SU-DHL-6 (cell line): ENCODE data around the gene C1orf185.

Source experiments
- H2AFZ ChIP-seq: fragments of 200-600 bp; sonication (generic); 2 replicates; pipeline ENCODE4 v1.6.1; 2014; ENCODE audit warnings: low read depth, mild to moderate bottlenecking, moderate library complexity, mixed read lengths, antibody characterized with exemption, low read length; ENCODE audit not compliant: severe bottlenecking
- H3F3A ChIP-seq: fragments of 200-600 bp; shearing (Covaris generic); 2 replicates; pipeline ENCODE4 v1.6.0; 2016; ENCODE audit warnings: antibody characterized with exemption, mild to moderate bottlenecking; ENCODE audit not compliant: insufficient read depth
- H3K27ac ChIP-seq: fragments of 200-600 bp; sonication (generic); 2 replicates; pipeline ENCODE4 v1.5.1; 2016; ENCODE audit warnings: low read depth, mild to moderate bottlenecking, low read length, moderate library complexity, mixed read lengths
- H3K27me3 ChIP-seq: fragments of 200-600 bp; sonication (generic), shearing (Covaris generic); 2 replicates; pipeline ENCODE4 v1.6.0; 2014; ENCODE audit warnings: mild to moderate bottlenecking, low read length
- H3K36me3 ChIP-seq: fragments of 200-600 bp; sonication (generic); 2 replicates; pipeline ENCODE4 v1.6.1; 2014; ENCODE audit warnings: mild to moderate bottlenecking, low read length, mixed read lengths
- H3K4me2 ChIP-seq: fragments of 300-600, 200-600 bp; shearing (Covaris generic), sonication (generic); 2 replicates; pipeline ENCODE4 v1.6.0; 2014; ENCODE audit warnings: low read length, low read depth, mild to moderate bottlenecking; ENCODE audit not compliant: poor library complexity, severe bottlenecking
- H3K4me3 ChIP-seq: fragments of 200-600 bp; sonication (generic); 2 replicates; pipeline ENCODE4 v1.5.1; 2014; ENCODE audit warnings: antibody characterized with exemption, low read length, mild to moderate bottlenecking, mixed read lengths; ENCODE audit not compliant: insufficient read depth, poor library complexity, severe bottlenecking
- H3K79me2 ChIP-seq: fragments of 200-600 bp; sonication (generic); 2 replicates; pipeline ENCODE4 v1.6.1; 2014; ENCODE audit warnings: mild to moderate bottlenecking, low read length, moderate library complexity; ENCODE audit not compliant: insufficient read depth
- H3K9ac ChIP-seq: fragments of 200-600 bp; sonication (generic); 2 replicates; pipeline ENCODE4 v1.7.0; 2014; ENCODE audit warnings: mild to moderate bottlenecking, low read length
- H3K9me2 ChIP-seq: fragments of 200-600 bp; sonication (generic); replicated peaks from 2 replicates; pipeline ENCODE4 v1.6.1; 2014; ENCODE audit warnings: low read length; ENCODE audit not compliant: insufficient read depth
- H3K9me3 ChIP-seq: fragments of 200-600 bp; sonication (generic); 2 replicates; pipeline ENCODE4 v1.6.1; 2014; ENCODE audit warnings: low read length, mixed read lengths; ENCODE audit not compliant: insufficient read depth
- H4K20me1 ChIP-seq: fragments of 200-600 bp; sonication (generic); 2 replicates; pipeline ENCODE4 v1.6.1; 2014; ENCODE audit warnings: low read depth, mild to moderate bottlenecking, antibody characterized with exemption, low read length, moderate library complexity, mixed read lengths
- CTCF ChIP-seq: fragments of 200-600 bp; sonication (generic); IDR thresholded peaks from one replicate; pipeline ENCODE4 v1.5.1; 2017; ENCODE audit warnings: antibody characterized with exemption, mild to moderate bottlenecking, low read length, moderate library complexity; ENCODE audit not compliant: insufficient read depth, poor library complexity, severe bottlenecking
- EZH2phosphoT487 ChIP-seq: fragments of 200-600 bp; sonication (generic), shearing (Covaris generic); conservative IDR thresholded peaks from 2 replicates; pipeline ENCODE4 v1.6.1; 2018; ENCODE audit warnings: mild to moderate bottlenecking, antibody characterized with exemption, low read length, moderate library complexity, mixed read lengths

The C1orf185 gene

GRCh38 chr1:51063121-51063520 is 38.9 kb upstream of the C1orf185 start:
- Histone ChIP-seq H3K36me3 (no peaks in the 10 kb centered on the region), H3K27ac (no peak overlapping the region), H3K4me2 (no peak overlapping the region), H3F3A (no peaks in the 10 kb centered on the region), H2AFZ (no peak overlapping the region), H3K79me2 (no peaks in the 10 kb centered on the region), H3K4me3 (no peak overlapping the region), H3K27me3 (no peaks in the 10 kb centered on the region), H4K20me1 (no peaks in the 10 kb centered on the region), H3K9ac (no peak overlapping the region), H3K9me2 (no peaks in the 10 kb centered on the region), H3K9me3 (no peaks in the 10 kb centered on the region)
- TF ChIP-seq EZH2phosphoT487 (no peak), CTCF (no peak)

GRCh38 chr1:51070011-51070410 is 32.0 kb upstream of the C1orf185 start:
- TF ChIP-seq CTCF (no peak), EZH2phosphoT487 (no peak)

GRCh38 chr1:51070640-51071039 is 31.4 kb upstream of the C1orf185 start:
- Histone ChIP-seq H3K79me2 (no peaks in the 10 kb centered on the region), H3K9me2 (no peaks in the 10 kb centered on the region), H3K4me3 (no peak overlapping the region), H3K9ac (no peak overlapping the region), H4K20me1 (no peaks in the 10 kb centered on the region), H2AFZ (no peak overlapping the region), H3K36me3 (no peaks in the 10 kb centered on the region), H3F3A (no peaks in the 10 kb centered on the region), H3K27ac (no peak overlapping the region), H3K4me2 (no peak overlapping the region), H3K9me3 (no peaks in the 10 kb centered on the region), H3K27me3 (no peaks in the 10 kb centered on the region)
- TF ChIP-seq EZH2phosphoT487: no peak
- no peak for TF ChIP-seq CTCF

More at GRCh38 chr1:51070011-51070410, 32.0 kb upstream of the C1orf185 start:
- Histone ChIP-seq H3K9me3 (no peaks in the 10 kb centered on the region), H4K20me1 (no peaks in the 10 kb centered on the region), H3K9me2 (no peaks in the 10 kb centered on the region), H3K27me3 (no peaks in the 10 kb centered on the region), H3K36me3 (no peaks in the 10 kb centered on the region), H2AFZ (no peak overlapping the region), H3K79me2 (no peaks in the 10 kb centered on the region), H3K4me3 (no peak overlapping the region), H3K4me2 (no peak overlapping the region), H3K9ac (no peak overlapping the region), H3K27ac (no peak overlapping the region), H3F3A (no peaks in the 10 kb centered on the region)
